Measurements from ENCODE around the gene GLS. TPM values are rescaled to one million over a fixed set of nuclear protein-coding genes. Genes with fewer than 3 reads are reported as not detected.
A peak's percentile ranks its signal among the peaks of the same experiment; 100 is the strongest.

Gene GLS
- polyA plus RNA-seq, 3 donors = 13.9 to 24.3 (median 22.6) TPM

DNA sequence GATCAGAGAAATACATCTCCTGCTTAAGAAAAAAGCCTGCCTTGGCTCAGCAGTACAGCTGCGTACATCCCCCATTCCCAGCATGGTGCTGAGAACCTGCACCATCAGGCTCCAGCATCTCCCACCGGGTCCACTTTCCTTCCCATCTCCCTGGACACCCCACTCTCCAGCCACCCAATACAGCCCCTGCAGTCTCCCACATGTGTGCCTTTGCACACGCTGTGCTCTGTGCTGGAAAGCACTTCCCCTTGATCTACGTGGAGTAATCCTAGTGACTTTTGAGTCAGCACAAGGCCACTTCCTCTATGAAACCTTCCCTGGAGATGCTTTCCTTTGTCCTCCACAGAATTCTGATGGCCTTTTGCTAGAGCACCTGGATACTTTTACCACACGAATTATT is 116.3 kb downstream of the GLS start:
- no peak overlapping the region for H3K27ac ChIP-seq (ENCODE audit: low read depth, low read length)
- 68 to 79% (median 71%) methylated on average over 5 of the region's 5 CpGs for WGBS, 3 donors

GRCh38 chr2:190997526-190998113 is 117.0 kb downstream of the GLS start:
- 85 to 94% (median 88%) methylated on average over 8 of the region's 8 CpGs for WGBS, 3 donors
- H3K27ac ChIP-seq (ENCODE audit: low read depth, low read length) = no peak overlapping the region

DNA sequence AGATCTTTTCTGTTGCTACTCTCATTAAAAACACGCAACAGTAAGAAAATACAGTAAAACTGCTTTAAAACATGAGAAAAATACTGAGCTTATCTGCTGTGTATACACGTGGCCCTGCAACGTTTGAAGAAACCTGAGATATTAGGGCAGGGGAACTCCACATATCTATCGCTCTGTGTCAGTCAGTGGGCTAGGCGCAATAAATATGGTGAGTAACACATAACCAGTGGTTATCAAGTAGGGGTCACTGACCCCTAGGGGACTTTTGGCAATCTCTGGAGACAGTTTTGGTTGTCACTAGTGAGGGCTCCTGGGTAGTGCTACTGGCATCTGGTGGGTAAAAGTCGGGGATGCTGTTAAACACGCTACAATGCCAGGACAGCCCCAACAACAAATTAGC is 118.4 kb downstream of the GLS start:
- 85 to 92% (median 89%) methylated on average over 7 of the region's 7 CpGs for WGBS, 3 donors
- no peak overlapping the region for H3K27ac ChIP-seq (ENCODE audit: low read depth, low read length)

DNA sequence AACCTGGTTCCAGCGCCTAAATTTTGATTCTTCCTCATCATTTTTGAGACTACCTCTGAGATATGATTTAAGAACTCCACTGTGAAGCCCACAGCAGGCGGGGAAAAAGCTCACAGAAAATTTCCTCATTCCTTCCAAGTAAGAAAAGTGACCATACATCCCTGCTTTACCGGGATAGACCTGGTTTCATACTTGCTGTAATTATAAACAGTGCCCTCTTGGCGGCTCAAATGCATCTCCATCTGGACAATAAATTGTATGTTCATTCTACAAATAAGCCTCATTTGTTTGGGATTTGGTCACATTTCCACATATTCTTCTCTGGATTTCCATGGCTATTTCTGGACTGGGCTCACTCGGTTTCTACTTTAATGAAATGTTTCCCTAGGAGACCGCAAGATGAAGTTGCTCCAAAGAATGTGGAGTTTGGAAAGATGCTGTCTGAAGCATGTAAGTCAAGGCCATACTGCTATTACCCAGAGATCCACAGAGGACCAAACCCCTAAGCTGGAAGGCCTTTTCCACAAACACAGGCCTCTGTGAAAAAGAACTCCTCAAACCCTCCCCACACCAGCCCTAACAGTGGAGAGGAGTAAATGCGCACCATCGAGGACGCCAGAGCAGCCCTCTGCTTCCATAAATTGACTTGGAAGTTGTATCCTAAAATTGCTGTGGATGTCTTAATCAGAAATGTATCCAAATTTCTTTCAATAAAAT is 119.5 kb downstream of the GLS start:
- no peak overlapping the region for H3K27ac ChIP-seq (ENCODE audit: low read depth, low read length)
- 85 to 91% (median 86%) methylated on average over 9 of the region's 9 CpGs for WGBS, 3 donors

DNA sequence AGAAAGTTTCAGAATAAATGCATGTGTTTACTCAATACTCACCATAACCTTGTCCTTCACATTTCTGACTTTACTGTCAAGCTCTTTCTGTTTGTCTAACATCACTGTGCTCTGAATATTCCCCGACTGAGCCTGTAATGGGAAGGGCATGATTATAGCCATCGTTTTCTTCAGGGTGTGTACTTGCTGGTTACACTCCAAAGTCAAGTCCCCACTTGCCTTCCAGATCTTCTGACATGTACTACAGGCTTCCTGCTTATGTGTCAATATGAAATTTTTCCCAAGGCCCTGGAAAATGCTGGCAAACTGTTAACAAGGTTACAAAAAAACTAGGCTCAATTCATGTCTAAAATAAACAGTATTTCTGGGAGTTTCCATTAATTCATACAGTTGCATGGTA is 120.4 kb downstream of the GLS start:
- 28 to 73% (median 53%) methylated on average over 2 of the region's 2 CpGs for WGBS, 3 donors
- no peak overlapping the region for H3K27ac ChIP-seq (ENCODE audit: low read depth, low read length)

GRCh38 chr2:191001624-191002023 is 121.0 kb downstream of the GLS start:
- WGBS, 3 donors = 77 to 93% (median 88%) methylated on average over 3 of the region's 3 CpGs
- no peak overlapping the region for H3K27ac ChIP-seq (ENCODE audit: low read depth, low read length)

- 96 to 99% (median 97%) methylated on average over 6 of the region's 6 CpGs for WGBS, 3 donors
- no peak overlapping the region for H3K27ac ChIP-seq (ENCODE audit: low read depth, low read length)
Measured at GRCh38 chr2:191003405-191004309, 123.0 kb downstream of the GLS start.

DNA sequence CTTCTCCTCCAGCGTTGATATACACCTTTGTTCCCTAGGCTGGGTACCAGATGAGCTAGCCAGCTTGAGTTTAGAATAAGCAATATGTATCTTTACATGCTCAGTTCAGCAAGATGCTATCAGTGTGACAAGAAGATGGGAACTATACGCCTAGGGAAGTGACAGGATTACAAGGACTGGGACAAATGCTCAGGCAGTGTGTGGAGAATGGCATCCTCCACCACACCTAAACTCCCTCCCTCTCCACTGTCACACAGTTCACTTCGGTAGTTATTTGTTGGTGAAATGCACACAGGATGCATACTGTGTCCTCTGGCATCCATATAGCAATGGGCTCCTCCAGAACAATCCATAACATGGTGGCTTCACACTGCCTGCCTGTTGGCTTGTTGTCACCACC is 125.7 kb downstream of the GLS start:
- H3K27ac ChIP-seq (ENCODE audit: low read depth, low read length) = no peak overlapping the region
- 98 to 99% (median 98%) methylated on average over 3 of the region's 3 CpGs for WGBS, 3 donors

- 91 to 93% (median 92%) methylated on average over 4 of the region's 4 CpGs for WGBS, 3 donors
- no peak overlapping the region for H3K27ac ChIP-seq (ENCODE audit: low read depth, low read length)
Measured at GRCh38 chr2:191006997-191007783, 126.6 kb downstream of the GLS start.

- H3K27ac ChIP-seq (ENCODE audit: low read depth, low read length) = no peak overlapping the region
Measured at GRCh38 chr2:191008286-191008685, 127.7 kb downstream of the GLS start.

DNA sequence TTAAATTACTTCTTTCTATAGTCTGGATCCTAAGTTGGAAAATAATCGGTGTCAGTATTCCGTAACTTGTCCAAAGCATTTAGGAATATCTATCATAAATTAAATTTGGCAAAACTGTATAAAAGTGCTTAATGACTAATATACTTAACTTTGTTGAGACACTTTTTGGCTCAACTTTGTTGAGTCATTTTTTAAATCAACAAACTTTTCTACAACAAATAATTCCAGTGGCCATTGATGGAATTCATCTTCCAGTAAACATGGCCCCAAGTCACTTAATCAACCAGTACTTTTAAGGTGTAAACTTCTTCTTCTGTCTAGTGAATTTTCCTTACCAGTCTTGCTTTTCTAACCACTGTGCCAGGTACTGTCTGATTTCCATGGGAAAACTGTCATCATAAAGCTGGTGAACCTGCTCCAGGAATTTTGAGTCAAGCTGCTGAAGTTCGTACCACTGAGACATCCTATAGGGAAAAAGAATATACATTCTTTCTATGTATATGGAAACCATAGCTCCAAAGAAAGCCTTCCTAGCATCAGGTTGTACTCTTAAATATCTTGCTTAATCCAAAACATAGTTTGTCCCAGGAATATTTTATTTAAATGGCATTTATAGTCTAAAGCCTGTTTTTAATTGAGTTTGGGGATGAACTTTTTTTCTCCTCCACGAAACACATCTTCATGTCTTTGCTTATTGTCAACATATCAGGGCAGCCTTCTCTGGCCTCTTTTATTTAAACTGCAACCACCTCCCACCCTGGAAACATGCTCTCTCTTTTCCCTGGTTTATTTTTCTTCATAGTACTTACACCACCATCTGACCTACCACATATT is 129.1 kb downstream of the GLS start:
- 84 to 95% (median 95%) methylated on average over 4 of the region's 4 CpGs for WGBS, 3 donors
- H3K27ac ChIP-seq (ENCODE audit: low read depth, low read length) = no peak overlapping the region

GRCh38 chr2:191010887-191011885 is 130.6 kb downstream of the GLS start:
- WGBS, 3 donors = 76 to 86% (median 85%) methylated on average over 14 of the region's 14 CpGs
- no peak overlapping the region for H3K27ac ChIP-seq (ENCODE audit: low read depth, low read length)

DNA sequence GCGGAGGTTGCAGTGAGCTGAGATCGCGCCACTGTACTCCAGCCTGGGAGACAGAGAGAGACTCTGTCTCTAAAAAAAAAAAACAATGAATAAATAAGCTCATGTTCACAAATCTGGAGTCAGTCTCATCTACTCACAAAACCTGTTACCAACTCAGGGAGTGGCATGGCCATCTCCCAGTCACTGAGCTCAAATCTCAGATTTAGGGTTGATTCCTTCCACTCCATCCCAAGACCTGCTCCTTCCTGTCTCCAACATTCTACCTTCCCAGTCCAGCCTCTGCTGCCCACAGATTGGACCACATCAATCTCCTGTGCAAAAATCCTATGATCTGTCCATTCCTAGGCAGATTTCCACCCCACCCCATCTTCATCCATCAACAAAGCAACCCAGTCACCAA is 131.7 kb downstream of the GLS start:
- no peak overlapping the region for H3K27ac ChIP-seq (ENCODE audit: low read depth, low read length)
- WGBS, 3 donors = 95 to 98% (median 98%) methylated on average over 3 of the region's 3 CpGs

DNA sequence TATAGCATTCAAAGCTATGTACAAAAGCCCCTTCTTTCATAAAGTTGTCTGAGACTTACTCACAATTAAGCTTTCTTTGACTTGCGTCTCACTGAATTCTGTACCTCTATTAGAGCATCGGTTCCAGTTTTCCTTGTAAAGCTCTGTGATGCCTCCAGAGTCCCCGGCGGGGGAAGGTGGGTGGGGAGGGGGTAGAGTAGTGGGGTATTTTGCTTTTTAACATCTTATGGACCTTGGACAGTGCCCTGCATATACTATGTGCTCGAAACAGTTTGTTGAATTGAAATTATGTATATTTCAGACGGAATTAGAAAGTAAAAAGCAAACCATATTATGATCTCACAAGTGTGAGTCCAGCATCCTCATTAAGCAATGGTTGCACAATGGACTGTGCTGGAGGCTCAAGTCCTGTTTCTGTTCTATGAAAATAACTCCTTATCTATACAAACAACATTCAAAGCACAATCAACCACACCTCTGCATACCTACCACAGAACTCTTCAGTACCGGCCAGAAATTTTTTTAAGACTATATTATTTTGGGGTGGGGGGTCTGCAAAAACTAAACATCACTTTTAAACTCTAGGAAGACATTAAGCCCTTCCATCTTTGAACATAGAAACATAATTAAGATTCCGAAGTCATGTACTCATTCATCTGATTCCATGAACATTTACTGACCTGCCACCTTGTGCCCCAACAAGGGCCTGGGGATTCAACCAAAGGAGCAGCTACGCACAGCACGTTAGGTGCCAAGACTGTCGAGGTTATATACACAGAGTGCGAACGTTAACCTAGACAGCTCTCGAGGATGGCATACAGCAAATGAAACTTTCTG is 132.4 kb downstream of the GLS start:
- WGBS, 3 donors = 23 to 32% (median 29%) methylated on average over 14 of the region's 14 CpGs
- H3K27ac ChIP-seq (ENCODE audit: low read depth, low read length) = peak overlapping the region; percentile 78

DNA sequence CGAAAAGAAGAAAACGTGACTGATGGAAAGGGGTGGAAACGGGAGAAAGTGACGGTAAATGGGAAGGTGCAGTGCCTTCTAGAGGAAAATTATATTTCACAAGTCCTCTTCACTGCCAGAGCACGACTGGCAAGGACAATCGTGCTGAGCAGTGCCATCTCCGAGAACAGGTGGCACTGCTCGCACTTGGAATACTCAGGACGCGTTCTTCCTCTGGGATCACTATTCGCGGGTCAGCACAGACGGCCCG is 133.0 kb downstream of the GLS start:
- peak overlapping the region; percentile 78 for H3K27ac ChIP-seq (ENCODE audit: low read depth, low read length)
- WGBS, 3 donors = 0 to 1% (median 1%) methylated on average over 14 of the region's 14 CpGs

DNA sequence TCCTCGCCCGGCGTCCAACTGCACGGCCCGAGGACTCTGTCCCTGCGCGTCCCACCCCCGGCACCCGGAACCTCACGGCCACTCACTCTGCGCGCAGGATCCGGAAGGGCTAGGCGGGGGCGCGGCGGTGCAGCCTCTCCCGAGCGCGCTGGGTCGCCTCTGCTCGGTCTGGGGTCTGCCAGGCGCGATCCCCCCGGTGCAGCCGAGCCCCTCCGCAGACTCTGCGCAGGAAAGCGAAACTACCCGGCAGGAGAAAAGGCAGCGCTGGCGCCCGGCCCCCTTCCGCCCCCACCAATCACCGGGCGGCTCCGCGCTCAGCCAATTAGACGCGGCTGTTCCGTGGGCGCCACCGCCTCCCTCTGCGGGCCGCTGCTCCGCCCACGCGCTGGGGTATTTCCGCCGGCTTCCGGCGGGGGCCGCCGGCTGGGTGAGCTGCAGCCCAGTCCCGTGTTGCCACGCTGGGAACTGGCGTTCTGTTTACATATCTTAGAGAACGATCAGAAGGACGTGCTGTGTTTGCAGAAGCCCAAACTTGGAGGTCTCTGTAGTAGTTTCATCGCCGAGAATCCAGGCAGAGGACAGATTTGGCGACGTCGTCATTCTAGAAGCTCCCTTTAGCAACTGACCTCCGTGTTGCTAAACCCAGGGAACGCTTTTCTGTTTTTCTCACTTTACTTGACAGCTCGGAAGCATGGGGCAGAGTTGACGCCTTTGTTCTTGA is 133.5 kb downstream of the GLS start, which contains the start of gene STAT1:
TSS of gene STAT1 (minus strand) at position 240 of the 721 bp plus-strand sequence. CDS start 4,168 bp downstream, outside the sequence.
- 0 to 1% (median 0%) methylated on average over 68 of the region's 68 CpGs for WGBS, 3 donors
- H3K27ac ChIP-seq (ENCODE audit: low read depth, low read length) = peak within 1 kb of the TSS; percentile 78
